ENCODE measurements around the gene DOCK4.

Gene DOCK4

DNA sequence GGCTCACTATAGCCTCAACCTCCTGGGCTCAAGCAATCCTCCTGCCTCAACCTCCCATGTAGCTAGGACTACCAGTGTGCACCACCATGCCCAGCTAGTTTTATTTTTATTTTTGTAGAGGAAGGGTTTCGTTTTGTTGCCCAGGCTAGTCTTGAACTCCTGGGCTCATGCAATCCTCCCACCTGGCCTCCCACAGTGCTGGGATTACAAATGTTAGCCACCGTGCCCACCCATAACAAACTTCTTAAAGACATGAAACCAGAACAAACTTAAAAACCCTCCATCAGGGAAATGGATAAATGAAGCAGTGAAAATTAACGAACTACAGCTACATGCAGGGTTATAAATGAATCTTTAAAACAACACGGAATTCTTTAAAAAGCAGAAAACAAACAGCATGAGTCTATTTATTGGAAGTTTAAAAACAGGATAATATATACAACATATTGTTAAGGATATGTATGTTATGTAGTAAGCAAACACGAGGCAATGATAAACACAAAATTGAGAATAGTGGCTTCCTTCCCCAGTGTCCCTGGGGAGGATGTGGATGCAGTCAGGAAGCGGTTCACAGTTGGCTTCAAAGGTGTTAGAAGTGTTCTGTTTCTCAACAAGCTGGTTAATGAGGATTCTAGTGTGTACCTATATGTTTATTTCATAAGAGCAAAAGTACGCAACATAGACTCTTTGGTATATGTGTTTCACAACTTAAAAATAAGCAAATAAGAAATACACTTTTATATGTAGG, 515.7 kb downstream of the DOCK4 start:
- no peak for DNase-seq

DNA sequence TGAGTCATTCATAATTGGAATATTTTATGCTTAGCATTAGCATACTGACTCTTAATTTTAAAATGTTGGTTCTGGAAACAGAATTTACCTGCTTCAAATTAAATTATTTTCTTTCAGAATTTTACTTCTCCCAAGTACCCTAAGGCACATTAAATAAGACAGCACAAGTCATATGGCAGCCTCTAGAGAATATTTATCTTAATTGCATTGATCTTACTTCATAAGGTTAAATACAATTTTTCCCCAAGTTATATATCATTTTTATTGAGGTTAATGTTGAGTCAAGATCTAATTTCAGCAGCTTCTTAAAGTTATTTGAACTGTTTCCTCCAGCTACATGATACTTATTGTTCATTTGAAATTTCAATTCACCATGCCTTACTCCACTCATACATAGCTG, 520.9 kb downstream of the DOCK4 start:
- no peak for DNase-seq

DNA sequence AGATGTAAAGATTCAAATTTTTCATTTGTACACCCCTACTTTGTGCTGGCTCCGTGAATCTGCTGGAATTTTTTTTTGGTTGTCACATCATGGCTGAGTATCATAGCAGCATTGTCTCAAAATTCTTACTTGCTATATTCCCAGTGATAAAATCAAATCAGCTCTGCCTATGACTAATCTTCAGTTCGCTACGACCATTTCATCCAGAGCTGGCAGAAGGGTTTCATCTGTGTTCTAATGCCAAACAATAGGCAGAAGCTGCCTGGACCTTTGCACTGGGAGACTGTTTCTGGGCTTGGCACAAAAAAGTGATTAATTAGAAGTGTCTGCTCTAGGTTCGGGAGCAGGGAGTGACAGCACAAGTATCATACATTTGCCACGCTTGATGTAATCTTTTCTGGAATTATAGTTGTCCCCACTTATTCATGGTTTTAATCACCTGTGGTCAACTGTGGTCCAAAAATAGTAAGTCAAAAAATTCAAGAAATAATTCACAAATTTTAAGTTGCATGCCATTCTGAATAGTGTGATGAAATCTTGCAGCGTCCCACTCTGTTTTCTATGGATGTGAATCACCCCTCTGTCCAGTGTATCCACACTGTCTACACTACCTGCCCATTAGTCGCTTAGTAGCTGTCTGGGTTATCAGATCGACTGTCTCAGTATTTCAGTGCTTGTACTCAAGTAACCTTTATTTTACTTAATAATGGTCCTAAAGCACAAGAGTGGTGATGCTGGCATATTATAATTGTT, 523.4 kb downstream of the DOCK4 start:
- DNase-seq = no peak

DNA sequence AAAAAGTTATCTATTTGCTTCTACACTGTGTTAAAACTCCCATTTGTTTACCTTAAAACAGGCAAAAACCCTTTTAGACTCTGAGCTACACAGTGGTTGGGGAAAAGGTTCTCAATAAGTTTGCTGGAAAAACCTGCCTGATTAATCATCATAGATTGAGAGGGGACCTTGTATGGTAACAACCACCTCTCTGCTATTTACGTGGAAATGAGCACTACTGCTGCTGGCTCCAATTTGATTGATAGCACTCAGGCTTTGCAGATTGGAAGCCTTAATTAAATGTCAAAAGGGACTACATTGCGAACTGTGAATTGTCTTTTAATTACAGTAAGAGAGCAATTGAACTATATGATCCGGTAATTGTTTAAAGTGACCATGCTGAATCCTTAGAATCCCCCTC, 525.0 kb downstream of the DOCK4 start:
- no peak for DNase-seq

DNA sequence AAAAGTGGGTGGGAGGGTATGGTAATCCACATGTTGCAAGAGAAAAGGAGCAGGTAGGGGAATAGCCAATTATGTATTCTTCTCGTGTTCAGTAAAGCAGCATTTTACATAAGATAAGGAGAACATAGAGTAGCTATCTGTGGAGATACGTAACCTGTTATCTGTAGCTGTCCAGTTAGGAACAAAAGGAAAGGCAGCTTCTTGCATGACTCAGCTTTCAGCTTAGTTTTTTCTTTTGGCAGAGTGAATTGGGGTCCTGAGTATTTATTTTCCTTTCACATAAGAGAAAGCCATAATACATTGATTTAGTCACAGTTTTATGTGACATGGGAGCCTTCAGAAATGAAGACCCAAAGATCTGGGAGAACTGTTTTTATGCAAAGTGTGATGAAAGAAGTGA, 527.2 kb downstream of the DOCK4 start:
- DNase-seq = no peak

DNA sequence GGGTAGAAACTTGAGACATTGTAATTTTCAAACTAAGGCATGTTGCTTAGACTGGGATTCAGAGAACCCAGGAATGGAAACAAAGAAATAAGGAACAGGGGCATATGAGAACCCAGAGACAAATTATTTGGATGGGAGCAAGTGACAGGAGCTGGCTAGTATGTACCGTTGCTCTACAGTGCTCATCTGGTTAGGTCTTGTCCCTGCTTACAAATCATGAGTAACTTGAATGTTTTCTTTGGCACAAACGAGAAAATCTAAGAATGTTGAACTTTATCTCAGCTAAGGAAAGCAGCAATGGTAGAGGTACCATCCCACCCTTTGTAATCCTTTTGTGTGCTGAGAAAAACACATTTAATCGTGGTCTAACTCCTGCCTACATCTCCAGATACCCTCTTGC, 527.9 kb downstream of the DOCK4 start:
- DNase-seq = no peak

DNA sequence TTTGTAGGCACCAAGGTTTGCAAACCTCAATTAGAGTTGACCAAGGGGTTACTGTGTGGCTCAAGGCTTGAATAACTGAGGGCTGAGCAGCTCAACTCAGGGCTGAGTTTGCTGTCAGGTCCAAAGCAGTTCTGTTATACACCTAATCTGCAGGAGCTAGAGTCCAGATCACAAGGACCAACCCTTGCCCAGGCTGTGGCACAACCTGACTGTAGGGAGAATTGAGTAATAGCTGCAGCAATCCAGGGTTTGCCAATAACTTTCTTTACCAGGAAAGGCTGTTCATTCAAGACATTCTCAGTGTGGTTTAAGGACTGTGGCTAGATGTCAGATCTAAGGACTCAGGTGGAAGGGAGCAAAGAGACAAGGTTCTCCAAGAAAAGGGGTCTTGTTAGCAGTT, 528.4 kb downstream of the DOCK4 start:
- no peak for DNase-seq

DNA sequence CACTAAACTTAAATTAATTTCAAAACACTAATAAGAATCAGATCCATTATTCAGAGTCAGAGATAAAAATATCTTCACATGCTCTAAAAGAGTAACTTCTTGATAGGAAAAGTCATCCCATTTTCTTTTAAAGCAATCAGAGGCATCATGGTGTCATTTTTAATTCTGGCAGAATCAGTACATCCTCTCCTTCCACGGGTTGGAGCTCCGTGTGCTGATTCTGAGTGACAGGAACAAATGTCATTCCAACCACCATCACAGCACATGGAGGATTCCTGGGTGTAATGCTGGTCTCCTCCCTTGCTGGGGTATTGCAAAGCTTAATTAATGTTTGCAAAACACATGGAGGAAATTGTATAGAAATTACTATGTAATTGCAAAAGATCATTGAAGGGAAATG, 529.4 kb downstream of the DOCK4 start:
- DNase-seq = no peak
